Astrocyte (in vitro differentiated cells and primary cell): ENCODE results near the gene RPAIN. TPM values are rescaled to one million over a fixed set of nuclear protein-coding genes. Genes with fewer than 3 reads are reported as not detected.
A peak's percentile ranks its signal among the peaks of the same experiment; 100 is the strongest.

Experiments
- DNase-seq: peaks from one replicate; pipeline ENCODE4 v3.0.0-alpha.2; 2010; ENCODE audit warnings: low read depth
- FAIRE-seq: peaks from 2 replicates; lab custom pipeline; 2011; peaks lifted over from hg19 to GRCh38; lab: Jason Lieb, UNC
- H2AFZ ChIP-seq: 2 replicates; pipeline ENCODE4 v1.6.0; 2012; ENCODE audit warnings: low read depth, low read length, inconsistent platforms
- H3K27ac ChIP-seq: 2 replicates; pipeline ENCODE4 v1.5.1; 2011; ENCODE audit warnings: low read depth, low read length, inconsistent platforms
- H3K27me3 ChIP-seq: 2 replicates; pipeline ENCODE4 v1.6.0; 2011; ENCODE audit warnings: low read length, inconsistent platforms; ENCODE audit not compliant: insufficient read depth
- H3K36me3 ChIP-seq: 2 replicates; pipeline ENCODE4 v1.5.1; 2011; ENCODE audit warnings: low read length, inconsistent platforms; ENCODE audit not compliant: insufficient read depth
- H3K4me1 ChIP-seq: 2 replicates; pipeline ENCODE4 v1.5.1; 2011; ENCODE audit warnings: low read length, inconsistent platforms; ENCODE audit not compliant: insufficient read depth
- H3K4me2 ChIP-seq: 2 replicates; pipeline ENCODE4 v1.6.0; 2012; ENCODE audit warnings: low read length, inconsistent platforms
- H3K4me3 ChIP-seq: 2 replicates; pipeline ENCODE4 v1.5.1; 2011; ENCODE audit warnings: low read depth, mild to moderate bottlenecking, low read length, inconsistent platforms; ENCODE audit not compliant: insufficient read depth
- H3K79me2 ChIP-seq: 2 replicates; pipeline ENCODE4 v1.6.0; 2012; ENCODE audit warnings: mild to moderate bottlenecking, low read length, inconsistent platforms; ENCODE audit not compliant: insufficient read depth
- H3K9ac ChIP-seq: 2 replicates; pipeline ENCODE4 v1.6.0; 2012; ENCODE audit warnings: mild to moderate bottlenecking, low read length, inconsistent platforms
- H3K9me3 ChIP-seq: 2 replicates; pipeline ENCODE4 v1.5.1; 2012; ENCODE audit warnings: low read depth, mild to moderate bottlenecking, low read length, inconsistent platforms; ENCODE audit not compliant: insufficient read depth
- H4K20me1 ChIP-seq: 2 replicates; pipeline ENCODE4 v1.6.0; 2012; ENCODE audit warnings: low read length, inconsistent platforms; ENCODE audit not compliant: insufficient read depth
- H3K27ac Mint-ChIP-seq: one replicate; pipeline ENCODE4 v1.8.0; 2021; ENCODE audit warnings: mild to moderate bottlenecking, mixed read lengths; ENCODE audit not compliant: unreplicated experiment
- H3K27me3 Mint-ChIP-seq: one replicate; pipeline ENCODE4 v1.8.0; 2021; ENCODE audit warnings: low read depth, mixed read lengths; ENCODE audit not compliant: unreplicated experiment
- H3K36me3 Mint-ChIP-seq: one replicate; pipeline ENCODE4 v1.8.0; 2021; ENCODE audit warnings: low read depth, mixed read lengths; ENCODE audit not compliant: unreplicated experiment
- H3K4me1 Mint-ChIP-seq: one replicate; pipeline ENCODE4 v1.8.0; 2021; ENCODE audit warnings: low read depth, mixed read lengths; ENCODE audit not compliant: unreplicated experiment
- H3K4me3 Mint-ChIP-seq: one replicate; pipeline ENCODE4 v1.8.0; 2021; ENCODE audit warnings: mild to moderate bottlenecking, moderate library complexity, mixed read lengths; ENCODE audit not compliant: unreplicated experiment
- H3K9me3 Mint-ChIP-seq: one replicate; pipeline ENCODE4 v1.8.0; 2021; ENCODE audit warnings: mild to moderate bottlenecking, mixed read lengths; ENCODE audit not compliant: unreplicated experiment
- EZH2 ChIP-seq: IDR thresholded peaks from 2 replicates; pipeline ENCODE4 v1.6.1; 2012; ENCODE audit warnings: mild to moderate bottlenecking, low read length, inconsistent platforms; ENCODE audit not compliant: insufficient read depth
- total RNA-seq: library from RNA; stranded (reverse); gene quantifications from 2 replicates; pipeline ENCODE4 v1.2.1, GENCODE V29; 2021
- TF ChIP-seq, protein P1 (sequence below): IDR thresholded peaks from 2 replicates; pipeline ENCODE4 v1.5.1; 2011; ENCODE audit warnings: low read depth, mild to moderate bottlenecking, inconsistent platforms, low read length, moderate library complexity; ENCODE audit not compliant: insufficient read depth

RPAIN gene
- total RNA-seq, 1 donor from 2014 or later = 46.5 TPM

GRCh38 chr17:5467416-5467815 lies 47.4 kb downstream of the RPAIN start:
- H2AFZ ChIP-seq = no peak overlapping the region
- no peaks in the 10 kb centered on the region for H3K9me3 Mint-ChIP-seq
- peaks cover 46% of the 10 kb centered on the region for H4K20me1 ChIP-seq
- peak overlapping the region; percentile 89 for H3K9ac ChIP-seq
- H3K79me2 ChIP-seq = peaks cover 64% of the 10 kb centered on the region
- H3K27me3 ChIP-seq = no peaks in the 10 kb centered on the region
- H3K36me3 ChIP-seq = peaks cover 2% of the 10 kb centered on the region
- TF ChIP-seq, protein P1, sequence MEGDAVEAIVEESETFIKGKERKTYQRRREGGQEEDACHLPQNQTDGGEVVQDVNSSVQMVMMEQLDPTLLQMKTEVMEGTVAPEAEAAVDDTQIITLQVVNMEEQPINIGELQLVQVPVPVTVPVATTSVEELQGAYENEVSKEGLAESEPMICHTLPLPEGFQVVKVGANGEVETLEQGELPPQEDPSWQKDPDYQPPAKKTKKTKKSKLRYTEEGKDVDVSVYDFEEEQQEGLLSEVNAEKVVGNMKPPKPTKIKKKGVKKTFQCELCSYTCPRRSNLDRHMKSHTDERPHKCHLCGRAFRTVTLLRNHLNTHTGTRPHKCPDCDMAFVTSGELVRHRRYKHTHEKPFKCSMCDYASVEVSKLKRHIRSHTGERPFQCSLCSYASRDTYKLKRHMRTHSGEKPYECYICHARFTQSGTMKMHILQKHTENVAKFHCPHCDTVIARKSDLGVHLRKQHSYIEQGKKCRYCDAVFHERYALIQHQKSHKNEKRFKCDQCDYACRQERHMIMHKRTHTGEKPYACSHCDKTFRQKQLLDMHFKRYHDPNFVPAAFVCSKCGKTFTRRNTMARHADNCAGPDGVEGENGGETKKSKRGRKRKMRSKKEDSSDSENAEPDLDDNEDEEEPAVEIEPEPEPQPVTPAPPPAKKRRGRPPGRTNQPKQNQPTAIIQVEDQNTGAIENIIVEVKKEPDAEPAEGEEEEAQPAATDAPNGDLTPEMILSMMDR = no peak
- TF ChIP-seq EZH2 = no peak
- no peak for FAIRE-seq
- H3K27ac ChIP-seq = no peak overlapping the region
- peaks cover 24% of the 10 kb centered on the region for H3K4me1 Mint-ChIP-seq
- H3K4me3 Mint-ChIP-seq = peak overlapping the region; percentile 90
- H3K36me3 Mint-ChIP-seq = no peaks in the 10 kb centered on the region
- no peaks in the 10 kb centered on the region for H3K27me3 Mint-ChIP-seq
- DNase-seq = no peak
- H3K4me2 ChIP-seq = peak overlapping the region; percentile 98
- H3K4me3 ChIP-seq = peak overlapping the region; percentile 96
- peak overlapping the region; percentile 6 for H3K27ac Mint-ChIP-seq
- no peaks in the 10 kb centered on the region for H3K9me3 ChIP-seq
- H3K4me1 ChIP-seq = peaks cover 7% of the 10 kb centered on the region

- Histone ChIP-seq H3K79me2 (peaks cover 57% of the 10 kb centered on the region), H4K20me1 (peaks cover 46% of the 10 kb centered on the region), H3K4me3 (peak overlapping the region; percentile 96), H3K4me1 (peaks cover 7% of the 10 kb centered on the region), H3K4me2 (peak overlapping the region; percentile 98), H3K27ac (peak overlapping the region; percentile 68), H3K9me3 (no peaks in the 10 kb centered on the region), H3K9ac (peak overlapping the region; percentile 89), H3K27me3 (no peaks in the 10 kb centered on the region), H2AFZ (peak overlapping the region; percentile 90), H3K36me3 (no peaks in the 10 kb centered on the region)
- Mint-ChIP-seq H3K27ac (peak overlapping the region; percentile 6), H3K27me3 (no peaks in the 10 kb centered on the region), H3K4me3 (peak overlapping the region; percentile 90), H3K36me3 (no peaks in the 10 kb centered on the region), H3K9me3 (no peaks in the 10 kb centered on the region), H3K4me1 (peaks cover 24% of the 10 kb centered on the region)
- DNase-seq (no peak), FAIRE-seq (peak; percentile 17)
- no peak for TF ChIP-seq EZH2
These were observed 48.1 kb downstream of the RPAIN start for GRCh38 chr17:5468075-5468473.

DNA sequence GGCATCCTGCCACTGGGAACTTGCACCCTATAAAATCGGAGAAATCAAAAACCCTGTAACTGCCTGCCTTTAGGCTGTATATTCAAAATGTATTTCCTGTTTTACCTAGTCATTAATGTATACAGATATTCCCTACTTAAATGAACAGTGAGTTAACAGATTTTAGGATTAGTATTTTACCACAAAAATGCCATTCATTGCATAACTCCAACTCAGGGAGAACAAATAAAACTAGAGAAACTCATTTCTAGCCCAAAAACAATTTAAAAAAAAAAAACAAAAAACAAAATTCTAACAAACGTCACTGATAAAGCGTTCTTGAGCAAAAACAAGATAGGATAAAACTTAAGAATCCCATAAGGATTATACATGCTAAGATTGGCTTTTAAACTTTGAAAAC lies 52.5 kb downstream of the RPAIN start:
- no peak for DNase-seq
- Histone ChIP-seq H3K9ac (no peak overlapping the region), H3K27ac (no peak overlapping the region), H4K20me1 (peaks cover 17% of the 10 kb centered on the region), H2AFZ (no peak overlapping the region), H3K9me3 (no peaks in the 10 kb centered on the region), H3K36me3 (peaks cover 21% of the 10 kb centered on the region), H3K4me3 (no peak overlapping the region), H3K4me1 (no peaks in the 10 kb centered on the region), H3K79me2 (peaks cover 24% of the 10 kb centered on the region), H3K4me2 (no peak overlapping the region), H3K27me3 (no peaks in the 10 kb centered on the region)
- no peak for FAIRE-seq
- Mint-ChIP-seq H3K27me3 (no peaks in the 10 kb centered on the region), H3K27ac (no peak overlapping the region), H3K4me1 (no peaks in the 10 kb centered on the region), H3K36me3 (peaks cover 2% of the 10 kb centered on the region), H3K4me3 (no peak overlapping the region), H3K9me3 (no peaks in the 10 kb centered on the region)
- TF ChIP-seq, protein P1 = no peak
- TF ChIP-seq EZH2 = no peak
